Stimulated activated CD4-positive, alpha-beta T cell treated with anti-CD3 and anti-CD28 coated beads, Interleukin-2, amount 100 ng/mL, for 48 hours (primary cell): Measurements from ENCODE around the gene FAM222A.

ENCODE experiments used
- DNase-seq, 2 donors: peaks; one replicate each; pipeline ENCODE4 v3.0.0-alpha.2; 2020

Gene FAM222A

DNA sequence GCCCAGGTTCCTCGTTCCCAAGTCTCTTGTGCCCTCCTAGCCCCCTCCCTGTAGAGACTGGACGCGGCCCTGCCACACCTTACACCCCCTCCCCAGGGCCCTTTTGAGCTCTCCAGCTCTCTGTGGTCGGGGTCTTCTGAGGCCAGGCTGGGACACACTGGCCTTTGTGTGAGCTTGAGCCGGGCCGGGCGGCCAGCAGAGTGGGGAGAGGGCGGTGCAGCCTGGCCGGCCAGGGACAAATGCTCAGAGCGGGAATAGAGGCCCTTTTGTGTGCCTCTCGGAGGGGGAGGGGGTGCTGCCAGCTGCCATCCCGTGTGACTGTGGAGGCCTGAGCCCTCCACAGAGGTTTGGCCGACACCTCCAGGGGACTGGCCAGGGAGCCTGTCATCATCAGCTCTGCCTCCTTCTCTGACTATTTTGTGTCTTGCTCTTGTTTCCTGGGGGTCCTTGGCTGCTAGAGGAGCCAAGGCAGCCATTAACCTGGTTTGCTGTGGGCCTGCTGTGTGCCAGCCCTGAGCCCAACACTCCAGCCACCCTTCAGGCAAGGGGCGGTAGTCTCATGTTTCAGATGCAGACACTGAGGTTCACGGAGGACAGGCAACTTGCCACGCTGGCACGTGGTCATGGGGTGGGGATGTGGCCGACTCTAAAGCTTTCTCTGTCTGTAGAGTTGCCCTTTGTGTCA is 13.6 kb downstream of the FAM222A start:
- DNase-seq: no peak

DNA sequence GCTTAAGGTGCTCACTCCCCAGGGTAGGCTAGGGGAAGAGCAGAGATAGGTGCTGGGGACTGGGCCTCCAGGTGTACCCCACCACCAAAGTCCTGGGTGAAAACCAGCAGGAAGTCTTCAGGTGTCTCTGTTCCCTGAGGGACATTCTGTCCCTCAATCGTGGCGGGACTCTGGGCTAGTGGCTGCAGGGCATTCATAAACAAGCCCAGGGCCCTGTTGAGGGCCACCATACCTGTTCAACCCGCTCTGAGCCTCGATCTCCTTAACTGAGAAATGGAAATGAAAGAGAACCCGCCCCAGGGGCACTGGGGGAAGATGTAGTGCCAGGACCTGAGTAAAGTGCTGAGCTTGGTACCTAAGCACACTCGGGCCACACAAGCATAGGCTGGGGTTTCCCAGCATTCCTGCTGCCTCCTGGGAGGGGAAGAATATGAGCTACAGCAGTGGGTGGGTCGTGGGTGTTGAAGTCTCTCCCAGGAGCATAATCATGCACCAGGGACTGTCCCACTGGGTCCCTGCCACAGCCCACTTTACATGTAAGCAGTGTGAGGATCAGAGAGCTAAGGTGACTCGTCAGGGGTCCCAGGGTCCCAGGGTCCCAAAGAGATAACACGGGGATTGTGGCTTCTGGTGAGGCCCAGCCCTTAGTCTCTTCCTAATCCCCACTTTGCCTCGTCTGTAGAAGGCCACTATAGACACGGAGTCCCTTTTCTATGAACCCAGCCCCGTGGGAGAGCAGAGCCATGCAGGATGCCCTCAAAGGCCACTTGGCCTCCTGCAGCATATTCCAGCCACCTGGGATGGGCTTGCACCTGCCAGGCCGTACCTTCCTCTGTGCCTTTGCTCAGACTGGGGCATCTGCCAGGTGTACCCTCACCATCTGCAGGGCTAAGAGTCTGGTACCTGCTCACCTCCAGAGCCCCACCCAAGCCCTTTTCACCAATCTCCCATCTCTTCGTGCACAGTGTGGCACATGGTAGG is 14.4 kb downstream of the FAM222A start:
- no peak for DNase-seq

DNA sequence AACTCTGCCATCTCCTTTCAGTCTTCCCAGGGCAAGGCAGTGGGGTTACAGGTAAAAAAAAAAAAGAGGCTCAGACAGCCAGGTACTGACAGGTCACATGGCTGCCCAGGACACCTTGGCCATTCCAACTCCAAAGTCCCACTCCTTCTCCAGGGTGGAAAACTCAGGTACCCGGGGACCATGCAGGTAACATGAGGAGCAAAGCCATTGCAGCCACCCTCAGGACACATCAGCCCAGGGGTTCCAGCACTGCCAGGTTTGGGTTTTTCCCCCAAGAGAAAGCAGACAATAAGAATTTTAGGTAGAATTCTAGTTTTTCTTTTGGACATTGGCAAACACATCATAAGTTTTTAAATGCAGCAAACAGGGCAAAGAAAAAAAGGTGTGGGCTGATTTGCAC is 15.3 kb downstream of the FAM222A start:
- no peak for DNase-seq

DNA sequence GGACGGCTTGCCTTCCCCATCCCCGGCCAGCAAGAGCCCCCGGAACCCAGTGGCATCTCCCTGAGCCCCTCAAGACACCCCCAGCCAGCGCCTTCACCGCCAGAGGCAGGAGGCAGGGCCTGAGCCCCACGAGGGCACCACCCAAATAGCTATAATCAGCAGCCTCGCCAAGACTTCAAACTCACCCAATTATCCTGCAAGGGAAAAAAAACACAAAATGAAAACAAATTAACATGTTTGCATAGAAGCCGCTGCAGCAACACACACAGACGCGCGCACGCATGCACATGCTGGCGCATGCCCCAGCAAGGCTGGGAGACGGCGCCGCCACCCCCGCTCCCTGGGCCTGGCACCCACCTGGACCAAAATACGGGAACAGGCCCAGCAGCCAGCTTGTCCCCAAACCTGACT is 15.8 kb downstream of the FAM222A start:
- DNase-seq: no peak

DNA sequence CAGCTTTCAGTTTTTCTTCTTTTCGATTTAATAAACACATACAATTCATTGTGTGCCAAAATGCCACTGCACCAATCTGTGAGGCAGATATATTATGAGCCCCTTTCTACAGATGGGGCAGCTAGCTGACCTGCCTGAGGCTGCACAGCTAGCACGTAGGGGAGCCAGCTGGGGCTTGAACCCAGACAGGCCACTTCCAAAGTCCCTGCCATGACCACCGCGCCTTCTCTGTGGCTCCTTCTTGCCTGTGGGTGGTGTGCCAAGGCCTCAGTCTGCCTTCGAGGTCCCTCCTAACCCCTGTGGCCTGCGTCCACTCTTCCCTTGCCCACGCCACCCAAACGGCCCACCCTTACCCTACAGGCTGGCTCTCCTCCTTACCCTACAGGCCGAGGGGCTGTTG is 16.2 kb downstream of the FAM222A start:
- DNase-seq: no peak

DNA sequence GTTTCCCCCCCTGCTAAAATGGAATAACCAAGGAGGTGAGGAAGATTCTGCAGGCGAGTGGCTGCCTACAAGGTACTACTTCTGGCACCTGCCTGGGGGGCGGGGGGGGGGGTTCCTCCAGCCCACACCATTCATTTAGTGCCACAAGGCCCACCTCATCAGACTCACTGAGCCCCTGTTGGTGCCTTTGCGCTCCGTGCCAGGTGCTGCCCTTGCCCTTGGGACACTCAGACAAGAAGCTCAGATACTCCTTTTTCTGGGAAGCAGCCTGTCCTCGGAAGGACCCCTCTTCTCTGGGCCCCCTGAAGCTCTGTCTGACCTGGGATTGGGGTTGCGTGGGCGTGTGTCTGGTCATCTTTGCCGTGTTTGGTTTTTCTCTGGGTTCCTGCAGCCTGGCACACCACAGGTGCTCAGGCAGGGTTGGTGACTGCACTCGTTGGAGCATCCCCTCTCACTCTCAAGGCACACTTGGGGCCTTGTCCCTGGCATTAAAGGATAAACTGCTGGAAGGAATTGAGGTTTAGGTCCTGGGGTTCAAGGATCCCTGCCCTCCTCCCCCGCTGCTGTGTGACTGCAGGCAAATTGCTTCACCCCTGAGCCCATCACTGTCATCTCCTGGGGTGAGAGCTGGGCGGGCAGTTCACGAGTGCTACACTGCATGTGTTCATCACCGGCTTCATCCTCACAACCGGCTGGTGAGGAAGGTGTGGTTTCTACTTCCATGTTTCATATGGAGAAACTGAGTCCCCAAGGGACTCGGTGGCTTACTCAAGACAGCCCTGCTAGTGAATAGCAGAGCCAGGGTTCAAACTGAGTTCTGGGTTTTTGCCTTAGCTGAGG is 16.9 kb downstream of the FAM222A start:
- no peak for DNase-seq

DNA sequence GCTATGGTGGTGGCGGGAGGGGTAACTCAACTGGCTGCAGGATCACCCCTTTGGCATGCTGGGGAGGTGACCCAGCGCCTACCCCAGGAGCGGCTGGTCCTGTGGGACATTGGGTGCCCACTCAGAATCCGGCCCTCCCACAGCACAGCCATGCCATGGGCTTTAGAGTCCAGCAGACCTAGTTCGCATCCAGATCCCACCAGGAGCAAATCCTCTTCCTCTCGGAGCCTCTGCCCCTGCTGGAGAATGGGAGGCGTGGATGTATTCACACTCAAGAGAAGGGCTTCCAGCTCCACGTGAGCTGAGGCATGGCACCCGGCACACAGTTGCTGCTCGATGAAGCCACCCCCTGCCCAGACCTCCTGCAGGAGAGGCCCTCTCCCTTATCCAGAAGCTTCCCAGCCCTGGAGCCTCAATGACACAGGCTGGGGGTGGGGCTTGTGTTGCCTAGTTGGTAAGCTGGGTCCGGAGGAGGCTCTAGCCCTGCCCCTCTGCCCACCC is 17.7 kb downstream of the FAM222A start:
- DNase-seq: no peak

DNA sequence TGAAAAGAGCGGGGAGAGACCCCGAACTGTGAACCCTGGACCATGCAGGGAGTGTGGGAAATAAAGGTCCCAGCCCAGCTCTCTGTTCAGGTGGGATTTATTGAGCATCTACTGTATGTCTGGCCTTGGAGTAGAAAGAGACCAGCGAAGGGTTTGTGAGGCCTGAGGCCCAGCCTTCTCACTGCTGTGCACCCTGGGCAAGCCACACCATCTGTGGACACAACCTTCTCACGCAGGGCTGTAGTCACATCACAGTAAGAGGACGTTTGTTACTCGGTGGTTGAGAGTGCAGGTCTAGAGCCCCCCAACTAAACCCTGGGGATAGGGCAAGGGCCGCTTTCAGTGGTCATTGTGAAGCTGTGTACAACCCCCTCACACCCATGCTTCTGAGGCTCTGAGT is 18.2 kb downstream of the FAM222A start:
- no peak for DNase-seq

DNA sequence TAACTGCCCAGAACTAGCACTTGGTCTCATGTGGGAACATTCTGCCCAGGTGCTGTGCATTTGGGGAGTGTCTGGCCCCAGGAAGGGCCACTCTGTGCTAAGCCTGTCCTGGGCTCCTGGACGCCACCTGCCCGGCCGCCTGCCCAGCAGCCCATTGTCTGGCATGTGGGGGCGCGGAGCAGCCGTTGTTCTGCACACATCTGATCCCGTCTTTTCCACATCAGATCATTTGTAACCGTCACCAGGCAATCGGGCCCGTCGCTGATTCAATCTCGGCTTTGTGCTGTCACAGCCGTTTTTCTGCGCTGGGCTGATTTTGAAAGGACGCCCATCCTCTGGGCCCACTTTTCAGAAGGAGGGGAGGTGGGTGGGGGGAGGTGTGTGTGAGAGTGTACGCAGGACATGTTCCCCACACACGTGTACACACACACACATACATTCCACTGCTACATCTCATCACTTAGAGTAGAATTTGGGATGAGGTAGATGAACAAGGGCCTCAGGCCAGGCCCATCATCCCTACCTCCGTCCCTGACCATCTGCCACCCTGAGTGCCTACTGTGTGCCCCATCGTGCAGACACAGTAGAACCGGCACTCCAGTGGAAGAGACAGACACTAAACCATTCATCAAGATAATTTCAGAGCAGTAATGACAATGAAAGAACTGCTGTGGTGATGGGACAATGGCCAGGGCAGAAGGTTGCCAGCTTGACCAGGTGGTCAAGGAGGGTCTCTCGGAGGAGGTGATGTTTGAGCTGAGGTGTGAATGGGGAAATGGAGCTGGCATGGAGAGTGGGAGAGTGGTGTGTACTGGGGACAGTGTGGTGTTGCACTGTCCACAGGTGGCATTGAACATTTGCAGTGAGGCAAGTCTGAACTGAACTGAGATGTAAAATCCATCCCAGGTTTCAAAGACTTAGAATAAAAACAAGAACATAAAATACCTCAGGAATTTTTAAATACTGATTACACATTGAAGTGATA is 19.0 kb downstream of the FAM222A start:
- no peak for DNase-seq

DNA sequence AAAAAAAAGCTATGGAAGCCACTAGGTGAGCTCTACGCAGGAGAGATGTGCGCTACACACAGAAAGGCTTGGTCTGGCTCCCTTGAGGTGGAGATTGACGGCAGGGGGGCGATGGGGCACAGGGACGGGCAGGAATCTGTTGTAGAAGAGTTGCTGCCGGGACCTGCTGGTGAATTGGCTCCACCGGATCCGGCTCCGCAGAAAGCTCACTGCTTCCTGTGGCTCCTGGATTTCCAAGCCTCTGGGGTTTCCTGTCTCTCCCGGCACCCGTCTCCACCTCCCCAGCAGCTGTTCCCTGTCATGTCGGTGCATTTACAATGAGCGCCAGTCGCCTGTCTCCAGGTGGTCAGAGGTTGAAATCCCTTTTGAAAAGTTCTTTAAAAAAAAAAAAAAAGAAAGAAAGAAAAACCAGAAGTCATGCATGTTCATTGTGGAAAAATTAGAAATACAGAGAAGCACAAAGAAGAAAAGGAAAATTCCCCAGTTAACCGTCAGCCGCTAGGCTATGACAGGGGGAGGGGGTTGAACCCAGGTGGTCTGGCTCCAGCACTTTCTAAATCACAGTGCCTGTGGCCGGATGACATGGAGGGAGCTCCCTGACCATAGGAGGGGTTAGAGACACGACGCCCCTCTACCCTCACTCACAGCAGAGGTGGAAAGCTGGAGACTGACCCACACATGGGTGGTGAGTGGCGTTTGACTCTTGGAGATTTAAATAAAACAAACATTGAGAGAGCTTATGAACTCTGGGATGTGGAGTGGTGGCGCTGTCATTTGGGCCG is 20.8 kb downstream of the FAM222A start:
- DNase-seq: no peak

DNA sequence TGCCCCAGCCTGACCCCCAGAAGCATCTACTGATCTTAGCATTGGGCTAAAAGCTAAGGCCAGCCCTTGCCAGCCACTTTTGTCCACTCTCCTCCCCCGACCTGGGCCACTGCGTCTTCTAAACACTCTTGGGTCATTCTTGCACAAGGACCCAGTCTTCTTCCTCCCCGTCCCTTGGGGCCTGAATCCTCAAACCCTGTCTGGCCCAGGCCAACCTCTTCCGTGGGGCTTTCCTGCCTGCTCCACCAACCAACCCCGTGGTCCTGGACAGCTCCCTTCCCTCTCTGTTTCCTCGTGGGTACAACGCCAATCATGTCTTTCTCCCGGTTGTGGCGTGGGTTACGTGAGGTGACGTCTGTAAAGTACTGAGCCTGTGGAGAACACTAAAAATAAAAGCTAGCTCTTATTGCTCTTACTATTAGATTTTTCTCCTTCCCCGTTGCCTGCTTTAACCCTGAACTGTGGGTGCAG is 21.5 kb downstream of the FAM222A start:
- no peak for DNase-seq

DNA sequence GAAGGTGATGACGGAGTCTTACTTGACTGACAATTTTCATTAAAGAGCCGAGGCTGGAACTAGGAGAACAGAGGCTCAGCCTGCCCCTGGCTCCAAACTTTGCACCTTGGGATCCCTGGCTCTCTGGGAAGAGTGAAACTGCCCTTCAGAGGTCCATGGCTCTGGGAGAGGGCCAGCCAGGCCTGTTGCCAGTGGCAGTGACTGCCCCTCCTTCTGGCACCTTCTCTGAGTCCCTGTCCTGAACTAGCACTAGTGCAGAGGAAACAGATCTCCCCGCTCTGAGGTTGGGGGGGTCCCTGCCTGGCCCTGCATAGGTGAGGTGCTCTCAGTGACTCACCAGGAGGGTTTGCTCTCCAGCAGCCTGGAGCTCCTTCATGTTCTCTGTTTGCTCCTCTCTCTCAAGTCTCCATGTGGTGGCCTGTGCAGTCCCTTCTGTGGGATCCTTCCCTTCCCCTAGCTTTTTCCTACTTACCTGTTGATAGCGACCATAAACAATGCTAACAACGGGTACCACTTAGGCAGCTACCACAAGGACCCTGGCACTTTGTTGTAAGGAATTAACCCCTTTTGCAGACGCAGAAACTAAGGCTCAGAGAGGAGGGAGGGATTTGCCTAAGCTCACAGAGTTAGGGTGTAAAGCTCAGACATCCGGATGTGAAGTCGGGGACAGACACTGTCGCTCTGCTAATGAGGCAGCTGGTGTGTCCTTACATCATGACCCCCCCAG is 22.4 kb downstream of the FAM222A start:
- DNase-seq: no peak

DNA sequence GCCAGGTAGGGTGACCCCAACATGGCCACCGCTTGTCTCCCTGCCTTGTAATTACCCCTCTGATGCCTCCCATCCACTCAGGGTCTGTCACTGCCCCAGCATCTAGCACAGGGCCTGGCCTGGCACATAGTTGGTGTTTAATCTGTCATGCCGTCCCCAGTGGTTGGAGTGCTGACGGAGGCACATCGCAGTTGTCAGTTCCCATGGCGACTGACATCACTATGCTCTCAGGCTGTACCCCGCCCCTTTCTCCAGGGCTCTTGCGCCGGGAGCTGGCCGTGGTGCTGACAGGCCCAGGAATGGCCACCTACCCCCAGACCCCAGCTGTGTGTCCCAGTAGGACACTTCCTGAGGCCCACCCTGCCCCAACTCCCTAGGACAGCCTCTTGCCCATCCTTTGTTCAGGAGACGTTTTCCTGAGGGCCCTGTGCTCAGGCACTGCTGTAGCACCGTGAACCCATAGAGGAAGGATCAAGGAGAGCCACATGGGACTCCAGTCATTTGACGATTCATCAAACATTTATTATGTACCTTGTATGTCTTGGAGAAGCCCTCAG is 23.0 kb downstream of the FAM222A start:
- DNase-seq: no peak

DNA sequence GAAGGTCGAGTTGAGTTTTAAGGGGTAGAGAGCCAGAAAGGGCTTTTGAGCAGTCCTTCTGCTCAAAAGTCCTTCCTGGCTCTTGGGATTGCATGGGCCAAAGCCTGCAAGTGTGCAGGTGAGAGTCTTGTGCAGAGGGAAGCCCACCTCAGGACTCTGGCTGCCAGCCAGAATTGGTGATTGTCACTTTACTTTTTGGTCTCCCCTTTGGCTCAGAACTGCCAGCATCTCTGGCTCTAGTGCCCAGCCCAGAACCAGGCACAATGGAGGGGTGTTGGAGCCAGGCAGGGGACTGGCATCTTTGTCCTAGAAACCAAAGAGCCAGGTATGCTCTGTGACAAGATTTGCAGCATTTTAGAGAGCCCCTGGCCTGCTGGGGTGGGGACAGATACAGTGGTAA is 23.5 kb downstream of the FAM222A start:
- no peak for DNase-seq

DNA sequence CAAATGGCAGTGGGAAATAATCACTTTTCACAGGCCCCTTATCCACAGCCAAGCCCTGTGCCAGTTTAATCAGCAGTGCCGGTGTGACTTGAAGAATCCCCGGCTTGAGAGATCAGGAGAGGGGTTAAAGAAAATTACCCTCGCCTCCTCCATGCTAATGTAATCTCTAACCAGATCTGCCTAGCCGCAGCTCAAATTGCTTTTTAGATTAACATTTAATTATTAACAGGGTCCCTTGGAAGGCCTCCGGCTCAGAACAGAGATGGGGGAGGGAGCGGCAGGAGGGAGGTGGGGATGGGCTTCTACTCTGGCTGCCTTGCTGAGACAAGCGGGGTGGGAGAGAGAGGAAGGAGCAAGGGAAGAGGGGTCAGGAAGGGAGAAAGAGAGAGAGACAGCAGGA is 24.0 kb downstream of the FAM222A start:
- DNase-seq: no peak

DNA sequence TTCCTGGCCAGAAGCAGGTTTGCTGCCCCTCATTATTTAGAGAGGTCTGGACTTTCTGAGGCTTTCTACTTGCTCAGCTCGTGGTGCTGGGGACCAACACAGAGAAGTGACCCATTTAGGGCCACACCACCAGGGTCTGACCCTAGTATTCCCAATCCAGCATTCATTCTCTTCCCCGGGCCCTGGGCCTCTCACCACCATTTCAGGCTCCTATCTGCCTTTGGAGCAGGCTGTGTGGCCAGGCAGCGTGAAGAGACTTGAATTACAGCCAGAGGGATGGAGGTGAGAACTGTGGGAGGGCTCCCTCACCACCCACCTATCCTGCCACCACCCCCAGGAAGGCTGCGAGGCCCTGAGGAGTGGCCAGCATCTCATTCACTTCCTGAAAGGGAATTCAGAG is 24.6 kb downstream of the FAM222A start:
- no peak for DNase-seq

DNA sequence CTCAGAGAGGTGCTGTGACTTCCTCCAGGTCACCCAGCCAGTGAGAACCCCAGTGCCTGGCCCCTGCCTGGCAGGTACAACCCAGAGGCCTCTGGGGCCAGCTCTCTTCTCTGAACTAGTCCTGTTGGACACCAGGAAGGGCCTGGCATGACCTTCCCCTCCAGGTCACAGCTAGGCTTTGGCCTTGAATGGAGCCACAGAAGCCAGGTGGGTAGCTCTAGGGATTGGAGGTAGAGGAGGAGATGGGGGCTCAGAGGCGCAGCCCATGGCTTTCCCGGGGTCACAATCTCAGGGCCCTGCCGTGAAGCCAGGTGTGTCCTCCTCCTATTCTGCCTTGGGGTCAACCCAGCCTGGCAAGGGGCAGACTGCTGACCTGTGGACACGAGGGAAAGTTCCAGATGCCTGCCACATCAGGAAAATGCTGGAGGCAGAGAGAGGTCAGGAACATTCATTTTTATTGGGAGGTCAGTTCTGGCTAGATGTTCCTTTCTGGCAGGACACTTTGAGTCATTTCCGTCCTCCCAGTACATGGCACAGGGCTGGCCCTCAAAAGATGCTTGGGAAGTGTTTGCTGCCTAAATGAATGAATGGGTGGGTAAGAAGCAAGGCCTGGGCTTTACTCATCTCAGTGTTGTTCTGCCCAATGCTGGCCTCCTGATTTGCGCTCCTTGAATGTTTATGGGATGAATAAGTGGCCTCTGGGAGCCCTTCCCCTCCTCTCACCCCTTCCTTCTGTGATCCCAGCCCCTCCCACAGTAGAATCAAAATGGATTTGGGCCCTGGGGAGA is 25.4 kb downstream of the FAM222A start:
- no peak for DNase-seq

DNA sequence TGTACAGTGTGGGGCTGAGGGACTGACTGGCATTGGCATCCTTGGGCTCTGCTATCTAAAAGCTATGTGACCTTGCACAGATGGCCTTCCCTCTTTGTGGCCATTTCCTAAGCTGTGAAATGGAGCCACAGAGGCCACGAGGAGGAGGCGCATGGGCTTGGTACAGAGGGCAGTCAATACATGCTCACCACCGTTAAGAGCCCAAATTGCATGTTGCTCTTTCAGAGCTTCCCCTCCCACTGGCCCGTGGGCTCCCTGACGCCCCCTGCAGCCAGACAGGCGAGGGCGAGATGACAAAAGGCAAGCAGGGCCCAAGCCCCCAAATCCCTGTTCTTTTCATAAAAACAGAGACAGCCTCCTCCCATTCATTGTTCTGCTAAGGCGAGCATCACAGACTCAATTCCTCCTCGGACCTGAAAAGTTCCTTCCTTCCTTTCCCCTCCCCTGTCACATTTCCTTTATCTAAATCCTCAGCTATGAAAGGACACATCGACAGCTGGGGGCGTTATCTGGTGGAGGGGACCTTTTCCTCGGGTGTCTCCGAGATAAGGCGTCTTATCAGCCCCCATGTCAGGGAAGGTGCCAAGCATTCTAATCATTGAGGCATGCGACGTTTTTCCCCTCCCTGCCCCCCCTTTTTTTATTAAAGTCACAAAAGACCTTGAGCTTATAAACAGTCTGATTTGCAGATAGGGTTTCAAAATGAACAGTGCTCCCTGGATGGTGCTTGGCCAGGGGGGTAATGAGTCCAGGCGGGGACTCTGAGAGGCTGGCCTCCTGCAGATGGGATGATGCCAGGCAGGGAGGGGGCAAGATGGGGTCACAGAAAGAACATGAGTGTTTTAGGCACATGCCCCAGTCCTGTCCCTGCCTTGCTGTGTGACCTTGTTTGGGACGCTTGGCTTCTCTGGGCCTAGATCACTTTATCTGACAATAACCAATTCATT is 26.4 kb downstream of the FAM222A start:
- no peak for DNase-seq
